H9 (cell line): ENCODE data around the gene WDR72. TPM values are rescaled to one million over a fixed set of nuclear protein-coding genes. Genes with fewer than 3 reads are reported as not detected.

Source experiments
- DNase-seq: peaks from one replicate; pipeline ENCODE4 v3.0.0-alpha.2; 2017
- H2AFZ ChIP-seq: one replicate; pipeline ENCODE4 v1.6.1; 2013; ENCODE audit warnings: mild to moderate bottlenecking, low read length, control low read depth, moderate library complexity
- H2AK5ac ChIP-seq: 2 replicates; pipeline ENCODE4 v1.6.1; 2013; ENCODE audit warnings: low read length, control low read depth, mixed read lengths; ENCODE audit not compliant: insufficient read length
- H2BK120ac ChIP-seq: one replicate; pipeline ENCODE4 v1.6.1; 2013; ENCODE audit warnings: low read depth, mild to moderate bottlenecking, low read length, control low read depth, inconsistent platforms; ENCODE audit not compliant: poor library complexity, severe bottlenecking
- H2BK12ac ChIP-seq: 2 replicates; pipeline ENCODE4 v1.6.1; 2013; ENCODE audit warnings: low read length, control low read depth, mixed read lengths, low read depth; ENCODE audit not compliant: insufficient read length
- H2BK15ac ChIP-seq: 2 replicates; pipeline ENCODE4 v1.6.1; 2013; ENCODE audit warnings: low read depth, low read length, control low read depth
- H2BK20ac ChIP-seq: one replicate; pipeline ENCODE4 v1.6.1; 2013; ENCODE audit warnings: low read depth, mild to moderate bottlenecking, low read length, control low read depth, inconsistent platforms; ENCODE audit not compliant: poor library complexity, severe bottlenecking
- H2BK5ac ChIP-seq: 2 replicates; pipeline ENCODE4 v1.6.1; 2013; ENCODE audit warnings: low read length, control low read depth, mixed read lengths; ENCODE audit not compliant: insufficient read length
- H3K14ac ChIP-seq: 2 replicates; pipeline ENCODE4 v1.6.1; 2013; ENCODE audit warnings: low read length, control low read depth; ENCODE audit not compliant: insufficient read depth
- H3K18ac ChIP-seq: 2 replicates; pipeline ENCODE4 v1.6.1; 2013; ENCODE audit warnings: low read depth, mild to moderate bottlenecking, mixed read lengths, low read length, control low read depth; ENCODE audit not compliant: insufficient read length
- H3K23ac ChIP-seq: 2 replicates; pipeline ENCODE4 v1.6.1; 2013; ENCODE audit warnings: low read length, control low read depth, mixed read lengths, low read depth; ENCODE audit not compliant: insufficient read length
- H3K23me2 ChIP-seq: 2 replicates; pipeline ENCODE4 v1.6.1; 2013; ENCODE audit warnings: low read depth, mild to moderate bottlenecking, mixed read lengths, low read length, control low read depth; ENCODE audit not compliant: insufficient read length, poor library complexity, severe bottlenecking
- H3K27ac ChIP-seq: 2 replicates; pipeline ENCODE4 v1.5.1; 2013; ENCODE audit warnings: low read length, control low read depth, mixed read lengths, low read depth; ENCODE audit not compliant: insufficient read length
- H3K27me3 ChIP-seq: 2 replicates; pipeline ENCODE4 v1.6.1; 2013; ENCODE audit warnings: low read length, control low read depth, inconsistent platforms; ENCODE audit not compliant: insufficient read depth
- H3K4ac ChIP-seq: 2 replicates; pipeline ENCODE4 v1.6.1; 2013; ENCODE audit warnings: low read depth, mild to moderate bottlenecking, control low read depth, inconsistent platforms, low read length, moderate library complexity
- H3K4me1 ChIP-seq: 2 replicates; pipeline ENCODE4 v1.6.1; 2013; ENCODE audit warnings: low read length, control low read depth, inconsistent platforms; ENCODE audit not compliant: insufficient read depth
- H3K4me2 ChIP-seq: 2 replicates; pipeline ENCODE4 v1.6.1; 2013; ENCODE audit warnings: low read length, control low read depth, mixed read lengths; ENCODE audit not compliant: insufficient read length, insufficient read depth
- H3K56ac ChIP-seq: 2 replicates; pipeline ENCODE4 v1.6.1; 2013; ENCODE audit warnings: low read depth, mild to moderate bottlenecking, mixed read lengths, low read length, control low read depth; ENCODE audit not compliant: insufficient read length
- H3K79me1 ChIP-seq: 2 replicates; pipeline ENCODE4 v1.6.1; 2013; ENCODE audit warnings: low read depth, mild to moderate bottlenecking, moderate library complexity, low read length, control low read depth, inconsistent platforms; ENCODE audit not compliant: insufficient read depth, poor library complexity, severe bottlenecking
- H3K79me2 ChIP-seq: 2 replicates; pipeline ENCODE4 v1.6.1; 2013; ENCODE audit warnings: low read length, control low read depth, inconsistent platforms; ENCODE audit not compliant: insufficient read depth
- H3K9ac ChIP-seq: 2 replicates; pipeline ENCODE4 v1.6.1; 2013; ENCODE audit warnings: low read length, control low read depth, mixed read lengths; ENCODE audit not compliant: insufficient read length; ENCODE audit errors: extremely low read depth
- H3K9me3 ChIP-seq: one replicate; pipeline ENCODE4 v1.6.1; 2013; ENCODE audit warnings: low read depth, low read length, inconsistent platforms; ENCODE audit not compliant: control insufficient read depth
- H3T11ph ChIP-seq: one replicate; pipeline ENCODE4 v1.6.1; 2013; ENCODE audit warnings: mild to moderate bottlenecking, low read length, control low read depth, inconsistent platforms
- H4K20me1 ChIP-seq: one replicate; pipeline ENCODE4 v1.6.1; 2013; ENCODE audit not compliant: control insufficient read depth, insufficient read length, insufficient read depth
- H4K5ac ChIP-seq: 2 replicates; pipeline ENCODE4 v1.6.1; 2013; ENCODE audit warnings: low read depth, mild to moderate bottlenecking, mixed read lengths, low read length, control low read depth; ENCODE audit not compliant: insufficient read length
- H4K8ac ChIP-seq: replicated peaks from 2 replicates; pipeline ENCODE4 v1.6.1; 2013; ENCODE audit warnings: low read length, control low read depth, mixed read lengths, low read depth; ENCODE audit not compliant: insufficient read length
- H4K91ac ChIP-seq: 2 replicates; pipeline ENCODE4 v1.6.1; 2013; ENCODE audit warnings: low read depth, mild to moderate bottlenecking, moderate library complexity, mixed read lengths, low read length, control low read depth; ENCODE audit not compliant: insufficient read length
- H3K27ac Mint-ChIP-seq, 3 experiments: 2 replicates in 2 of 3; 3 replicates in 1 of 3; pipeline ENCODE4 v1.8.0; 2020 to 2021; ENCODE audit warnings: mixed read lengths in 3 of 3, mild to moderate bottlenecking in 1 of 3, moderate library complexity in 1 of 3
- H3K27me3 Mint-ChIP-seq: 2 replicates; pipeline ENCODE4 v1.8.0; 2021; ENCODE audit warnings: low read depth, mild to moderate bottlenecking, moderate library complexity, mixed read lengths
- H3K36me3 Mint-ChIP-seq, 3 experiments: 2 replicates in 2 of 3; 3 replicates in 1 of 3; pipeline ENCODE4 v1.8.0; 2020 to 2021; ENCODE audit warnings: low read depth in 3 of 3, mixed read lengths in 3 of 3; ENCODE audit not compliant: insufficient read depth in 1 of 3
- H3K4me1 Mint-ChIP-seq, 2 experiments: 2 replicates each; pipeline ENCODE4 v1.8.0; 2020; ENCODE audit warnings: mixed read lengths in 2 of 2
- H3K4me3 Mint-ChIP-seq, 2 experiments: 2 replicates in 1 of 2; 3 replicates in 1 of 2; pipeline ENCODE4 v1.8.0; 2020 to 2021; ENCODE audit warnings: mild to moderate bottlenecking in 2 of 2, mixed read lengths in 2 of 2, moderate library complexity in 1 of 2
- H3K9me3 Mint-ChIP-seq, 2 experiments: 2 replicates in 1 of 2; 3 replicates in 1 of 2; pipeline ENCODE4 v1.8.0; 2020; ENCODE audit warnings: mild to moderate bottlenecking in 2 of 2, mixed read lengths in 2 of 2, moderate library complexity in 1 of 2
- WGBS: extraction: QIAGEN DNeasy Blood & Tissue Kit; methylation state at CpG from one replicate; pipeline ENCODE4 v1.1.7; 2013; ENCODE audit warnings: missing lambda C conversion rate, low lambda C conversion rate, mixed read lengths; ENCODE audit not compliant: insufficient read length; ENCODE audit errors: extremely low coverage; 5-methylcytosine and 5-hydroxymethylcytosine counted together
- total RNA-seq: library from RNA; stranded (reverse); gene quantifications from 2 replicates; pipeline ENCODE4 v1.2.1, GENCODE V29; 2021
- TF ChIP-seq, protein P1 (sequence below): fragments of 200-600 bp; sonication (generic); conservative IDR thresholded peaks from 3 replicates; pipeline ENCODE4 v1.8.0; 2021; ENCODE audit warnings: antibody characterized with exemption, mild to moderate bottlenecking

The WDR72 gene
- total RNA-seq, 1 experiment from 2014 or later = 2.9 TPM

DNA sequence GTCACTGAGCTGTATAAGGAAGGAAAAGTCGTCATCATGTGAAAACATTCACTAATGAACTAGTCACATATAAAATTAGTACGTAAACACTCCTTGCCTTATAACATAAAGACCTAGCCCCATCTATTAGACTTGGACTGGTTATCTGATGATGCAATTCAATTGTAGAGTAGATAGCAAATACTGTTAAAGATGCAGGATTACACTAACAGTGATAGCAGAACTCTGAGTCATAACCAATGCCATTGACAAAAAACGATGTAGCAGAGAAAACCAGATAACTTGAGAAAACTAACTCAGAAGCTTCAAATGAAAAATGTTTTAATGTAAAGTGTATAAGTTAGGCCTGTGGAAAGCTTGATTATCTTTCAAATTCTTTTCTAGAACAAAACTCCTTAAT, 132.2 kb downstream of the WDR72 start:
- Histone ChIP-seq H4K91ac (no peak overlapping the region), H3K23ac (no peak overlapping the region), H2AFZ (no peak overlapping the region), H3K14ac (no peak overlapping the region), H3K9ac (no peak overlapping the region), H3K4me1 (no peaks in the 10 kb centered on the region; the same call in 1 of the 2 replicates), H4K8ac (no peak overlapping the region), H3K56ac (no peak overlapping the region), H2BK12ac (no peak overlapping the region), H3K79me1 (no peaks in the 10 kb centered on the region), H3K27me3 (no peaks in the 10 kb centered on the region), H3K23me2 (no peaks in the 10 kb centered on the region), H3K4ac (no peak overlapping the region), H2AK5ac (no peak overlapping the region), H2BK5ac (no peak overlapping the region), H4K5ac (no peak overlapping the region), H3K4me2 (no peak overlapping the region), H4K20me1 (no peaks in the 10 kb centered on the region), H3K27ac (no peak overlapping the region), H3K18ac (no peak overlapping the region), H3T11ph (no peak overlapping the region), H2BK15ac (no peak overlapping the region), H2BK120ac (no peak overlapping the region), H3K79me2 (no peaks in the 10 kb centered on the region), H3K9me3 (peaks cover 4% of the 10 kb centered on the region), H2BK20ac (no peak overlapping the region)
- no peaks in the 10 kb centered on the region; the same call in 1 of the 2 replicates for H3K27me3 Mint-ChIP-seq
- H3K4me3 Mint-ChIP-seq = no peak overlapping the region
- H3K4me1 Mint-ChIP-seq = peaks cover 24 to 29% of the 10 kb centered on the region in 2 experiments
- peaks cover 16 to 20% of the 10 kb centered on the region in 2 experiments for H3K9me3 Mint-ChIP-seq
- no peak for DNase-seq
- peaks cover 13 to 16% (median 13%) of the 10 kb centered on the region in 3 experiments for H3K36me3 Mint-ChIP-seq
- H3K27ac Mint-ChIP-seq = no peak overlapping the region
- WGBS = no CpG with 5 or more reads among the region's 3 CpGs
- TF ChIP-seq, protein P1, sequence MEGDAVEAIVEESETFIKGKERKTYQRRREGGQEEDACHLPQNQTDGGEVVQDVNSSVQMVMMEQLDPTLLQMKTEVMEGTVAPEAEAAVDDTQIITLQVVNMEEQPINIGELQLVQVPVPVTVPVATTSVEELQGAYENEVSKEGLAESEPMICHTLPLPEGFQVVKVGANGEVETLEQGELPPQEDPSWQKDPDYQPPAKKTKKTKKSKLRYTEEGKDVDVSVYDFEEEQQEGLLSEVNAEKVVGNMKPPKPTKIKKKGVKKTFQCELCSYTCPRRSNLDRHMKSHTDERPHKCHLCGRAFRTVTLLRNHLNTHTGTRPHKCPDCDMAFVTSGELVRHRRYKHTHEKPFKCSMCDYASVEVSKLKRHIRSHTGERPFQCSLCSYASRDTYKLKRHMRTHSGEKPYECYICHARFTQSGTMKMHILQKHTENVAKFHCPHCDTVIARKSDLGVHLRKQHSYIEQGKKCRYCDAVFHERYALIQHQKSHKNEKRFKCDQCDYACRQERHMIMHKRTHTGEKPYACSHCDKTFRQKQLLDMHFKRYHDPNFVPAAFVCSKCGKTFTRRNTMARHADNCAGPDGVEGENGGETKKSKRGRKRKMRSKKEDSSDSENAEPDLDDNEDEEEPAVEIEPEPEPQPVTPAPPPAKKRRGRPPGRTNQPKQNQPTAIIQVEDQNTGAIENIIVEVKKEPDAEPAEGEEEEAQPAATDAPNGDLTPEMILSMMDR = no peak
